ENCODE data around the gene PDLIM5. TPM values are rescaled to one million over a fixed set of nuclear protein-coding genes. Genes with fewer than 3 reads are reported as not detected.

Gene PDLIM5
- total and polyA plus RNA-seq, 2 of the 8 experiments (the other 6 are each of a cell fraction or from before 2014, with no cell fraction given), result 37.3 to 62.1 TPM

DNA sequence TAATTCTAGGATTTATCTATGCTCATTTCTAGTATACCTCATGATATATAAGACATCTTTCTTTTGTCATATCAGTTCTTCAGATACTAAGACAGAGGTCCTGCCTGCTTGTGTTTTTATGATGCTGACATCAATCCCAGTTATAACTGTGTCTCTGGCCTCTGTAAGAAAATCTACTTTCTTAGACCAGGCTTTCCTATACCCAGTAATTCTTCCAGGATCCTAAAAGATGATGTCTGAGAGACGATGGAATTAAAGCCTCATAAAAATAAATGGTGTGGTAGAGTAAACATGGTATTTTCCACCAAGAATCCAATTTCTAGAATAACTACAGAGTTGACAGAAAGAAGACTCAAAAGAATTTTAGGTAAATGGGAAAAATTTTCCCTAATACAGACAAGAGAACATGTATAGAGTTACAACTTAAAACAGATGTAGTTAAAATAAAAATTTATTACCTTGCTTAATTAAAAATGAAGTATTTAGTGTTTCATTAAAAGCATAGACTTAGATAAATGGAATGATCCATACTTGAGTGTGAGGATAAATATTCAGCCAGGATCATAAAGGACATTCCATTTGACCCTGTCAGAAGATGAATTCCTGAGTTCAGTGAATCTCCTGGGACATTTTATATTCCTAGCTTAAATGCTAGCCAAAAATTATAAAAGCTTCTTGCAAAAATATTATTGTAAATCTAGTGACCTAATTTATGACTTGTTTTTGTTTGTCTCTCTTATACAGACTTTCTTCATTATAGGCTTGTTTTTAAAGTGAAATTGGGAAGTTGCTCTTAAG is 137.4 kb downstream of the PDLIM5 start:
- H3K23me2 ChIP-seq (ENCODE audit: low read depth, low read length), result no peaks in the 10 kb centered on the region
- POLR2A ChIA-PET (ENCODE audit: partially characterized antibody), result no interaction called here
- no peak overlapping the region for H3K9ac ChIP-seq (replicated peaks in 1 of 4; ENCODE audit: extremely low read depth in 1 of 4, low read depth in 3 of 4, low read length in 3 of 4)
- TF ChIP-seq POU5F1 (IDR thresholded peaks at IDR 0.05; ENCODE audit: low read depth, low read length) (no peak), FOSL1 (IDR thresholded peaks at IDR 0.05; ENCODE audit: insufficient read depth, low read depth, low read length) (no peak), SIX5 (IDR thresholded peaks at IDR 0.05; ENCODE audit: low read depth, low read length) (no peak)

More for the DNA sequence above, 137.4 kb downstream of the PDLIM5 start:
- Histone ChIP-seq H3K4me2 (ENCODE audit: insufficient read depth in 1 of 2, low read depth in 2 of 2, low read length in 2 of 2) (no peak overlapping the region), H2AFZ (ENCODE audit: low read length) (no peak overlapping the region), H3K27ac (ENCODE audit: low read depth, low read length) (no peak overlapping the region), H3K9me3 (ENCODE audit: insufficient read depth in 2 of 2, low read depth in 1 of 2, low read length in 1 of 2) (no peaks in the 10 kb centered on the region), H4K91ac (replicated peaks; ENCODE audit: insufficient read length, low read length) (no peak overlapping the region), H3K79me1 (ENCODE audit: low read depth, low read length) (no peaks in the 10 kb centered on the region), H3K4me1 (replicated peaks in 1 of 4; ENCODE audit: control insufficient read depth in 3 of 4, insufficient read depth in 4 of 4, low read length in 3 of 4) (no peaks in the 10 kb centered on the region), H4K5ac (ENCODE audit: insufficient read length, low read depth, low read length) (no peak overlapping the region), H4K20me1 (replicated peaks in 1 of 2; ENCODE audit: control insufficient read depth in 1 of 2, insufficient read depth in 2 of 2, low read length in 2 of 2) (no peaks in the 10 kb centered on the region), H3K4ac (replicated peaks; ENCODE audit: insufficient read length, low read depth, low read length) (no peak overlapping the region), H3K27me3 (replicated peaks in 1 of 4; ENCODE audit: control insufficient read depth in 3 of 4, extremely low read depth in 1 of 4, insufficient read depth in 3 of 4, low read length in 3 of 4) (no peaks in the 10 kb centered on the region), H2AK5ac (ENCODE audit: low read depth, low read length) (no peak overlapping the region), H3K14ac (ENCODE audit: insufficient read length) (no peak overlapping the region), H2BK5ac (ENCODE audit: low read depth, low read length) (no peak overlapping the region), H2BK12ac (ENCODE audit: low read depth, low read length) (no peak overlapping the region), H3K79me2 (ENCODE audit: control insufficient read depth in 1 of 2, insufficient read depth in 2 of 2, low read length in 2 of 2) (no peaks in the 10 kb centered on the region), H4K8ac (ENCODE audit: extremely low read depth, insufficient read depth, low read length) (no peak overlapping the region), H3K23ac (ENCODE audit: insufficient read length) (no peak overlapping the region), H3K36me3 (ENCODE audit: control insufficient read depth in 2 of 4, insufficient read depth in 4 of 4, low read length in 3 of 4) (no peaks in the 10 kb centered on the region; a peak in 2 of 8 replicates), H2BK120ac (replicated peaks; ENCODE audit: low read depth, low read length) (no peak overlapping the region), H2BK15ac (ENCODE audit: low read length) (no peak overlapping the region), H3K56ac (replicated peaks; ENCODE audit: insufficient read length, low read depth, low read length) (no peak overlapping the region), H3K18ac (ENCODE audit: extremely low read depth, low read length) (no peak overlapping the region), H3K4me3 (ENCODE audit: extremely low read depth in 1 of 4, insufficient read depth in 2 of 4, low read depth in 3 of 4, low read length in 4 of 4) (no peak overlapping the region), H2BK20ac (ENCODE audit: low read length) (no peak overlapping the region)
- WGBS, 2 experiments (ENCODE audit: extremely low coverage in 1 of 2, insufficient coverage in 1 of 2, insufficient read length in 1 of 2, insufficient replicate concordance in 2 of 2, low coverage in 1 of 2, low lambda C conversion rate in 2 of 2, missing lambda C conversion rate in 1 of 2), result 93% methylated on average over 1 of the region's 1 CpG; no CpG with 5 or more reads in 1 of the 2 experiments
- FAIRE-seq, result no peak
- no peak for DNase-seq (ENCODE audit: low read depth in 1 of 2, low spot score in 2 of 2)
- CTCF ChIA-PET (ENCODE audit: partially characterized antibody), result no interaction called here

Data from H1 (cell line).